GM18861 (cell line): Measurements from ENCODE around the gene RAF1.
"Not testable (repeated sequence)": the region's sequence is repeated elsewhere in the genome, so short reads cannot be mapped to it uniquely, and the experiment has no call there.

Experiments
- ATAC-seq: cut with Tn5 transposase; IDR thresholded peaks from one replicate; pipeline ENCODE4 v1.9.1; 2021; ENCODE audit not compliant: unreplicated experiment

Gene RAF1

GRCh38 chr3:12562451-12562850 is 101.5 kb downstream of the RAF1 start:
- ATAC-seq: no peak

GRCh38 chr3:12561397-12561796 is 102.5 kb downstream of the RAF1 start:
- ATAC-seq: no peak

GRCh38 chr3:12560505-12561190 is 103.3 kb downstream of the RAF1 start:
- peak; percentile 30 for ATAC-seq

GRCh38 chr3:12559520-12559919 is 104.4 kb downstream of the RAF1 start:
- ATAC-seq: no peak

- ATAC-seq: no peak
Observed at GRCh38 chr3:12558706-12559105, 105.2 kb downstream of the RAF1 start.

GRCh38 chr3:12557473-12558100 is 106.3 kb downstream of the RAF1 start:
- ATAC-seq: no peak

GRCh38 chr3:12556690-12557472 is 107.0 kb downstream of the RAF1 start, which contains the start of gene MKRN2:
Gene MKRN2, plus strand, starts transcription at chr3:12557087. Its CDS starts 64 bp downstream, at chr3:12557151.
- ATAC-seq: peak; percentile 72

- ATAC-seq: no peak
Observed at GRCh38 chr3:12556314-12556689, 107.6 kb downstream of the RAF1 start.

- no peak for ATAC-seq
Observed at GRCh38 chr3:12553921-12554391, 110.0 kb downstream of the RAF1 start.

GRCh38 chr3:12549971-12550760 is 113.8 kb downstream of the RAF1 start:
- no peak for ATAC-seq

GRCh38 chr3:12545473-12545791 is 118.5 kb downstream of the RAF1 start, which contains the start of gene MKRN2OS:
Gene MKRN2OS, minus strand, starts transcription at chr3:12545499. Its CDS starts 35 bp downstream, at chr3:12545464.
- ATAC-seq: no peak

- ATAC-seq: no peak
Observed at GRCh38 chr3:12544652-12545472, 119.1 kb downstream of the RAF1 start.

- not testable (repeated sequence) for ATAC-seq
Observed at GRCh38 chr3:12543497-12543896, 120.4 kb downstream of the RAF1 start.

- no peak for ATAC-seq
Observed at GRCh38 chr3:12541625-12542024, 122.3 kb downstream of the RAF1 start.

GRCh38 chr3:12536423-12536822 is 127.5 kb downstream of the RAF1 start:
- no peak for ATAC-seq
